HG03066 (cell line): ENCODE results near the gene ABCA4.

Source experiments
- ATAC-seq: cut with Tn5 transposase; IDR thresholded peaks from one replicate; pipeline ENCODE4 v1.9.1; 2021; ENCODE audit warnings: low read depth; ENCODE audit not compliant: unreplicated experiment

The ABCA4 gene

GRCh38 chr1:93988634-93989350, 132.2 kb downstream of the ABCA4 start:
- ATAC-seq, result no peak

- ATAC-seq, result no peak
These were observed 139.7 kb downstream of the ABCA4 start for GRCh38 chr1:93981274-93981667.

DNA sequence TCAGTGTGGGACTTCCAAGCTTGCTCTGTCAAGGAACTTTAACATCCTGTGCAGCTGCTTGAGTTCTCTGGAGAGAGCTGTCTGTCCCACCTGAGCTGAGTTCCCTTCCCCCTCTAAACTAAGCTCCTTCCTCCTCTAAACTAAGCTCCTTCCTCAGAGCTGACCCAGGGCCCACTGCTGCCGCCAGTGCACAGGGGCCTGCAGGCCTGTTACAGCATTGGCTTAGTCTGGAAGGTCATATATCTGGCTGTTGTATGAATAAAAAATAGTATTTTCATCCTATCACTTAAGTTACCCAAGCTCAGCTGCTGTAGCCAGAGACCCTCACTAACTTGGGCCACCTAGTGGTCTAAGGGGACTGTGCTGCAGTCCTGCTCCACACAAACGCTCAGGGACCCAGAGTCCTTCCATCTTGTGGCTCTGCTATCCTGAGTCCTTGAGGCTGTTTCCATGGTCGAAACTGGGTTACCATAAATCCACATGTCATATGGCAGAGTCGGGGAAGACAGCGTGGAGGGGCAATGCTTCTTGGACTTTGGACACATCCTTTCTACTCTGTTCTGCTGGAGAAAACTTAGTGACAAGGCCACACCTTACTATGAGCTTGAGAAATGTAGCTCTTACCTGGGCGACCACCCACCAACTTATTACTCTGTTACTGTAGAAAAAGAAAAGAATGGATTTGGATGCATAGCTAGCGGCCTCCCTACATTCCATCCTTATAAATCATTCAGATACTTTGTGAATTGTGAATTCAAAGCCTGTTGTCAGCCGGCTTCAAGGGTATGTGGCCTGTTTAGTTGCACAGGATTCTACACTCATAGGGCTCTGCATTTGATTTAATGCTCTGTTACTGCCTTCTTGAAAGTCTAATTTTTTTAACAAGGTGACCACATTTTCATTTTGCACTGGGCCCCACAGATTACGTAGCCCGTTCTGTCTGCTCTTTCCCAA, 140.4 kb downstream of the ABCA4 start:
- ATAC-seq, result no peak

DNA sequence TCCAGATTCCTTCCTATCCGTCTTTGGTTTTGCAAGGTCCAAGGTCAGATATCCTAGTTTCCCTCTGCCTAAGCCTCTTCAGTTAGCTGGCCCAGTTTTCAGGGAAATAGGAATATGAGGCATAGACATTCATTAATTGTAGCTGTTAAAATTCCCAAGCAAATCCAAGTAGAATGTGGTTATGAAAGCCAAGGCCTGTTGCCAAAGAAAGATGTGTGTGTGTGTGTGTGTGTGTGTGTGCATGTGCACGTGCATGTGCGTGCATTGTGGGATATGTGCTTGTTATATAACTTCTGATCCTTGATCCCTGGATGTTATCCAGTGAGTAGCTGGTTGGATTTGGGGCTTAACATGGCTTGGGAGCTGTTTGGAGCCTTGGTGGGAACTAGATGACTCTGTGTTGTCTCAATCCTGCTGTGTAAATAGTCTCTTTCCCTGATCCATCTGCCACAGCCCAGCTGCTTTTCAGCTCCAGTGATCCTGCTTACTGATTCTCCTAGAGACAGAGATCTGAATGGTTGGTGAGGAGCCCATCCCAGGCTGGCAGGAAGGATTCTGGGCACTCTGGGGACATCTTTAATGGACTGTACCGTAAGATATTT, 141.1 kb downstream of the ABCA4 start:
- ATAC-seq, result no peak

DNA sequence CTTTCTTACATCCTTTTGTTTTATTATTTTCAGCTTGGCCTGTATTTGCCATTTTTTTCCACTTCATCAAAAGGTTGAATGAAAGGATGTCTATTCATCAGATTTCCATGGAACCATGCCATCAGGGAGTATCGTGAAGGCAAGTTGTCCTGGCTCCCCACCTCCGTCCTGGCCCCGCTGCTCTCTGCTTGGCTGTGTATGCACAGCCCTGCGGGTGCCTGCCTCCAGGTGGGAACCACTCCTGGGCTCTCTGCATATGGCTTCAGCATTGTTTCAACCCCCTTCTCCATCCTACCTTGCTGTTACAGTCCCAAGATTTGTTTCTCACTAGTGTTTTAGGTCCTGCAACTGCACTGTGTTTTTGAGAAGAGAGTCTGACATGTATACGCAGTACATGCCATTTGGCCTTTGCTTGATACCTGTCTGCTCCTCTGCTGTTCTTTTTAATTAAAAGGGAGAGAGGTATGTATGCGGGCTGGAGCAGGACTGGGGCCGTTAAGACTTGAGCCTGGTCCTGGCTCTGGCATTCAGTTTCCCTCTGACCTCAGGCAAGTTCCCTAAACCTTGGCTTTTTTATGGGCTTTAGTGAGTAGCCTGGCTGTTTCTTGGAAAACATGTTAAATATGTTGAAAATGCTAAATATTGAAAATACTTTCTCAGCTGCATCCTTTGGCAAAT, 141.8 kb downstream of the ABCA4 start:
- ATAC-seq, result no peak

GRCh38 chr1:93977598-93977945, 143.4 kb downstream of the ABCA4 start:
- ATAC-seq, result no peak

DNA sequence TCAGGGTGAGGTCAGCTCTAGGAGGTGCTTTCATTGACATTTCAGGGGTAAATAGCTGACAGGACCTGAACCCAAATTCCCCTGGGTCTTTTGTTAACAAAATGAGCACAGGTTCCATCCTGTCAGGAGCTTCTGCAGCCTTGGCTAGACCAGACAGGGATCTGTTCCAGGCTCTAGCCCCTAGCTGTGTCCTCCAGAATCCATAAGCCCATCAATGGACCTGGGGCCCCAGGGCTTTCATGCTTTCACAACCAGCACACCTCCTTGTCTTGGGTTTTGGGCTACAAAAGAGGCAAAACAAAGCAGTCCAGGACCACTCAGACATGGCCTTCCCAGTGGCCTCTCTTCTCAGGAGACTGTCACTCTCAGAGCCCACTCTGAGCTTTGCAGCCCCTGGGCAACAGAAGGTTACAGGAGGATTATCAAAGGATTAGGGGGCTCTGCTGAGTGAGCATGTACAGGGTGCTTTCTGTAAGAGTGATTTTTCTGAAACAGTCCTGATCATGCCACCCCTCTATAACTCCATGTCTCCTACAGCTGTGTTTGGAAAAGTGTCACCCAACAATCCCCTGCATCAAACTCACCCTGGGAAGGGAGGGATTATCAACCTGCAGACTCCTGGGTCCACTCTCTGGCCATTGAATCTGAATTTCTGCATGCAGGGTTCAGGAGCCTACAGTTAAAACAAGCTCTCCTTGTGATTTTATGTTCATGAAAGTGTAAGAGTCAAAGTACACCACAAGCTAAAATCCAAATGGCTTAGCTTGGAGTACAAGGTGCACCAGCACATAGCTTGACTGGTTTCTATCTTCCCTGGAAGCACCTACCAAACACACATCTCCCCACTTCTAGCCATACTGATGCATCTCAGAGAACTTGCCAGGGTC, 144.0 kb downstream of the ABCA4 start:
- ATAC-seq, result no peak

DNA sequence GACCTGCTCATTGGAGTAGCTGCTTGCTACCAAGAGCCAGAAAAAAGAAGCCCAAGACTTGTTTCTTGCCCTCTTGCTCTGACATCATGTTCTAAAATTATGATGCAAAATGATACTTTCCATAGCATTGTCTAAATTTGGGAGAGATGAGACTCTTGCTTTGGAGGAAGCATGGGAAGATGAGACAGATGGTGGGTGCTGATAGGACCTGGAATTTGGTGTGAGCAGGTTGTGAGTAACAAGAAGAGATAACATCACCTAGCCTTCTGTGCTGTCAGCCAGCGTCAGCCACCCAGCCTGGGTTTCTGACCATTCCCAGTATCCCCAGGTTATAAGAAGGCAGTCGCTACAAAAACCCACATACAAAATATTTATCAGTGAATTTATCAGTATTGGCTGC, 144.7 kb downstream of the ABCA4 start:
- no peak for ATAC-seq

DNA sequence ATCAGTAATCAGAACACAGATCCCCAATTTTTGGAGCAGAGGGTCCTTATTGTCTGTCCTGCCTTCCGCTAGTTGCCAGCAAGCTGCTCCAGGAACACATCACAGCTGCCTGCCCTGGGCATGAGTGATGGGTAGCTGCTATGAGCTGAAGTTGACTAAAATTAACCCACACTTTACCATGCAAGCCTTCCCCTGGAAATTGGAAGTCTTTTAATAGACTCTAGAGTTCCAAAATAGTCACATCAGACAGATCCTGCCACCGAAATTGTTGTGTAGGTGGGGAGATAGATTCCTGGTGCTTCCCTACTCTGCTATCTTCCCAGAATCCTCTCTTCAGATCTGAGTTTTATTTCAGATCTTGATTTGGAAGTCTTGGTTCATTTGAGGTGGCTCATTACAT, 148.6 kb downstream of the ABCA4 start:
- ATAC-seq, result no peak

DNA sequence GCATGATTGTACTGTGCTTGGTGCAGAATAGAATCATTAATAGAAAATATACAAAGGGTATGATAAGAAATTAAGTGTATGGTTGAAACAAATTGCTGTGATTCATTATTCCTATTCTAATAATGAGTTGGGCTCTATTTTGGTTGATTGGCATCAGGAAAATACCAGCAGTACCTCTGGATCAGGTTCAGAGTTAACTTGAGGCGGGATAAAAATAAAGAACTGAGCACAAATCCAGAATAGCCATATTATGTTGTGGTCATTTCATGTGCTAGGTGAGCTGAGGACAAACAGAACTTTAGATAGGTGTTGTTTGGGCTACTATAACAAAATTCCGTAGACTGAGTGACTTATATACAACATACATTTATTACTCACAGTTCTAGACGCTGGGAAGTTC, 151.1 kb downstream of the ABCA4 start:
- ATAC-seq, result no peak

GRCh38 chr1:93969371-93969770, 151.6 kb downstream of the ABCA4 start:
- ATAC-seq, result no peak

GRCh38 chr1:93967306-93967705, 153.6 kb downstream of the ABCA4 start:
- no peak for ATAC-seq

GRCh38 chr1:93965888-93966287, 155.1 kb downstream of the ABCA4 start:
- ATAC-seq, result no peak

DNA sequence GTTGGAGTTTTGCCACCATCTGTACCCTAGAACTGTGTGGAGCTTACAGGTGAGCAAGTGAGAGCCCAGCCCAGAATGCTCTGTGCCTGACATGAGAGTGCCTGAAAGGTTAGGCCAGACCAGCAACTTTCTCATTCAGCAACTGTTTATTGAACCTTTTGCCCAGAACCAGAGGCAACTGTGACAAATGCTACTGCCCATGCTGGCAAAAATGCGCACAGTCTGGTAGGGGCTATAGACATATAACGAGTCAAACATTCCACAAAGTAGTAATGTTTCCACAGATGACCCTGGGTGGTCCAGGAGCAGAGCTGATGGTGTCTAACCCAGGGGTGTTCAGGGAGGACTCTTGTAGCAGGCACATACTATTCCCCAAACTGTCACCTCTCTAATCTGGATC, 155.7 kb downstream of the ABCA4 start:
- no peak for ATAC-seq

DNA sequence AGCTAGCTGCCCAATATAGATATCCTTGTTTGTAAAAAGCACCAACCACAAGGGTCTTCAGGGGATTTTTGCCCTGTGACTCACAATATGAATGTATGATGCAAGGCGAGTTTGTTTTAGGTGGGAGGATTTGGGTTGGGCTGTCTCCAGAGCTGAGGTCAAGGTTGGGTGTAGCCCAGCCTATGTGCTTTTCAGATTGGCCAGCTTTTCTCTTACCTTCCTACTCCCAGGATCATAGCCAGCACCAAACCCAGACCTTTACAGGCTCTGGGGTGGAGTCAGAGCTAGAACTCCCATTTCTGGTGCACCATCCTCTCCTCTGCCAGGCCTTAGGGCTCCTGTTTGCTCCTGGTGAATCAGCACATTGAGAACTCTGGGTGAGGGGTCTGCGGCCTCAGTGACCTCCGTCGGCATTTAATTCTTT, 156.2 kb downstream of the ABCA4 start:
- ATAC-seq, result no peak

DNA sequence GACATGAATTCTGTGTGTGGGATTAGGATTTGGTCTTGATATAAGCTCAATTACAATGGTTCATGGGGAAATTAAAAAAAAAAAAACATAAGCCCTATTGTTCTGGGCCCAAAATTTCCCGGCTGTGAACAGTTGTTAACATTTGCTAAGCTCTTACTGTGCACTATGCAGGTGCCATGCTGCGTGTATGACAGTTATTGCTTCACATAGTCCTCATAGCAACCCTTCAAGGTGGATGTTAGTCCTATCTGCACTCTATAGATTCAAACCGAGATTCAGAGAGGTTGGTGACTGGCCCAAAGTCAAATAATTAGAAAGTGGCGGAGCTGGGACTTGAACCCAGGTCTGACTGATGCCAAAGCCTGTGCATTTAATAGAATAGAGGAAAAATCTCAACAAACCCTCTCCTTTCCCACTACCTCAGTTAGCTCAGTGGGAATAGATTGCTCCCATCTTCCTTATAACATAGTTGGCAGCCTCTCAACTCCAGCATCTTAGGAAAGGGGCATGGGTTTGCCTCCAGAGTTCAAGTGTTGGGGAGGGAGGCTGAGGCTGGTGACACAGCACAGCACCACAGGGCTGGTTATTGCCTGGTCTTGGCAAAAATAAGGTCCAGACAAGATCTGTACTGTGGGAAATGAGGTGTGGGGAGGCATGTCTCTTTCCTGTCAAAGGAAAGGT, 156.7 kb downstream of the ABCA4 start:
- ATAC-seq, result no peak

- no peak for ATAC-seq
These were observed 157.4 kb downstream of the ABCA4 start for GRCh38 chr1:93963585-93963984.

DNA sequence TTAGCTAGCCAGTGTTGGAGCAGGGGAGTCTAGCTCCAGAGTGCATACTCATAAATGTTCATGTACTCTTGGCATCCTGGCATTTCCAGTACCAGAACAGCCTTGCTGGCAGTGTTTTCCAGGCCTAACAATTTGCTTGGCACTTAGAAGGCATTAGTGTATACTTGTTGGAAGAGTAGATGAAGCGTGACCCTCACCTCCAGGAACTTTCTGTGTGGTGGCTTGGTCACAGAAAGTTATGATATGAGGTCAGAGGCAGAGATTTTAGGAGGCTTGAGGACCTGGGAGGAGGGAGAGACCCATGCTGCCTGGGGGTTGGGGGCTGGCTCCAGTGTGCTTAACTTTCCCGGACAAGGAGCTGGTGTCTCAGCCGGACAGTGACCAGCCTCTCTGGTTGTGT, 159.0 kb downstream of the ABCA4 start:
- ATAC-seq, result no peak

GRCh38 chr1:93961443-93961842, 159.5 kb downstream of the ABCA4 start:
- ATAC-seq, result no peak
